ENCODE data around the gene MICAL2.

DNA sequence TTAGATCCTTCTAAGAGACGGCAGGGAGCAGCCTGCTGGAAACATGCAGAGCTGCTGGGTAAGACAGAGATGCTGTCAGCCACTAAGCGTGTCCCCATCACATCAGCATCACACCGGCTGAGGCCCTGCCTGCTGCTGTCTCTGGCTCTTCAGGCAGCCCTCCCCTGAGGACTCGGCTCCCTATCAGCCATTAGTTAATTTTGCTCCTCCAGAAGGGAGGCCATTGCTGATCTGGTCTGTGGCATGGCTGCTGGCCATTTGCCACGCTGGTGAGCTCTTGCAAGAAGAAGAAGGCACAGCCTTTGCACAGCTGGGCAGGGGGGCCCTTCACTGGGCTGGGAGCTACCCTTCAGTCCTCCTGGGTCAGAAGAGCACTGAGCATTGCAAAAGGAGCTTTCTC lies 135.8 kb downstream of the MICAL2 start:
- TF ChIP-seq POLR2AphosphoS5 (IDR thresholded peaks at IDR 0.05) = no peak
- TF ChIP-seq, protein P1, sequence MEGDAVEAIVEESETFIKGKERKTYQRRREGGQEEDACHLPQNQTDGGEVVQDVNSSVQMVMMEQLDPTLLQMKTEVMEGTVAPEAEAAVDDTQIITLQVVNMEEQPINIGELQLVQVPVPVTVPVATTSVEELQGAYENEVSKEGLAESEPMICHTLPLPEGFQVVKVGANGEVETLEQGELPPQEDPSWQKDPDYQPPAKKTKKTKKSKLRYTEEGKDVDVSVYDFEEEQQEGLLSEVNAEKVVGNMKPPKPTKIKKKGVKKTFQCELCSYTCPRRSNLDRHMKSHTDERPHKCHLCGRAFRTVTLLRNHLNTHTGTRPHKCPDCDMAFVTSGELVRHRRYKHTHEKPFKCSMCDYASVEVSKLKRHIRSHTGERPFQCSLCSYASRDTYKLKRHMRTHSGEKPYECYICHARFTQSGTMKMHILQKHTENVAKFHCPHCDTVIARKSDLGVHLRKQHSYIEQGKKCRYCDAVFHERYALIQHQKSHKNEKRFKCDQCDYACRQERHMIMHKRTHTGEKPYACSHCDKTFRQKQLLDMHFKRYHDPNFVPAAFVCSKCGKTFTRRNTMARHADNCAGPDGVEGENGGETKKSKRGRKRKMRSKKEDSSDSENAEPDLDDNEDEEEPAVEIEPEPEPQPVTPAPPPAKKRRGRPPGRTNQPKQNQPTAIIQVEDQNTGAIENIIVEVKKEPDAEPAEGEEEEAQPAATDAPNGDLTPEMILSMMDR (IDR thresholded peaks at IDR 0.05) = no peak
- TF ChIP-seq POLR2A (IDR thresholded peaks at IDR 0.05) = no peak
